H1 (cell line): Measurements from ENCODE around the gene QPCT. TPM values are rescaled to one million over a fixed set of nuclear protein-coding genes. Genes with fewer than 3 reads are reported as not detected.

Source experiments
- CTCF ChIA-PET: fragments of 300-600 bp; sonication (Branson Sonifier 250); formaldehyde crosslinking; loops from one replicate; lab custom pipeline; 2021; ENCODE audit not compliant: partially characterized antibody; lab: Charles Lee
- POLR2A ChIA-PET: fragments of 300-600 bp; sonication (Branson Sonifier 250); formaldehyde crosslinking; loops from one replicate; lab custom pipeline; 2021; ENCODE audit warnings: inconsistent platforms; ENCODE audit not compliant: partially characterized antibody; lab: Charles Lee
- DNase-seq, 2 experiments: peaks; one replicate each; pipeline versions ENCODE4 v3.0.0 to v3.0.0-alpha.2; 2010 to 2022; ENCODE audit warnings: low spot score in 2 of 2, low read depth in 1 of 2, mixed read lengths in 1 of 2
- FAIRE-seq: peaks from 2 replicates; lab custom pipeline; 2011; peaks lifted over from hg19 to GRCh38; lab: Jason Lieb, UNC
- H2AFZ ChIP-seq: 2 replicates; pipeline ENCODE4 v1.8.1; 2012; ENCODE audit warnings: low read length, inconsistent platforms
- H2AK5ac ChIP-seq: 2 replicates; pipeline ENCODE4 v1.6.1; 2013; ENCODE audit warnings: low read depth, low read length
- H2BK120ac ChIP-seq: replicated peaks from 2 replicates; pipeline ENCODE3; 2013; ENCODE audit warnings: low read depth, low read length, inconsistent platforms
- H2BK12ac ChIP-seq: 2 replicates; pipeline ENCODE4 v1.6.1; 2013; ENCODE audit warnings: low read depth, low read length
- H2BK15ac ChIP-seq: 2 replicates; pipeline ENCODE4 v1.6.1; 2013; ENCODE audit warnings: low read length
- H2BK20ac ChIP-seq: 2 replicates; pipeline ENCODE4 v1.6.1; 2013; ENCODE audit warnings: low read length
- H2BK5ac ChIP-seq: 2 replicates; pipeline ENCODE4 v1.6.1; 2013; ENCODE audit warnings: low read depth, low read length
- H3K14ac ChIP-seq: 2 replicates; pipeline ENCODE4 v1.6.1; 2013; ENCODE audit warnings: inconsistent platforms; ENCODE audit not compliant: insufficient read length
- H3K18ac ChIP-seq: 2 replicates; pipeline ENCODE4 v1.6.1; 2013; ENCODE audit warnings: low read length; ENCODE audit errors: extremely low read depth
- H3K23ac ChIP-seq: 2 replicates; pipeline ENCODE4 v1.6.1; 2013; ENCODE audit warnings: inconsistent platforms; ENCODE audit not compliant: insufficient read length
- H3K23me2 ChIP-seq: 2 replicates; pipeline ENCODE4 v1.6.1; 2013; ENCODE audit warnings: low read depth, low read length
- H3K27ac ChIP-seq: 2 replicates; pipeline ENCODE4 v1.6.1; 2011; ENCODE audit warnings: low read depth, low read length, inconsistent platforms
- H3K27me3 ChIP-seq, 4 experiments: replicated peaks in 1 of 4; 1 replicate in 1 of 4; 2 replicates in 3 of 4; pipeline versions ENCODE4 v1.6.1 to v1.8.1; 2011 to 2013; ENCODE audit warnings: low read length in 3 of 4, mild to moderate bottlenecking in 3 of 4, inconsistent platforms in 2 of 4, mixed read lengths in 2 of 4, moderate library complexity in 1 of 4; ENCODE audit not compliant: control insufficient read depth in 3 of 4, insufficient read depth in 3 of 4; ENCODE audit errors: extremely low read depth in 1 of 4
- H3K36me3 ChIP-seq, 4 experiments: 2 replicates each; pipeline versions ENCODE4 v1.6.1 to v1.8.1; 2011 to 2013; ENCODE audit warnings: mild to moderate bottlenecking in 4 of 4, low read length in 3 of 4, moderate library complexity in 2 of 4, control low read depth in 1 of 4, inconsistent platforms in 1 of 4; ENCODE audit not compliant: insufficient read depth in 4 of 4, control insufficient read depth in 2 of 4
- H3K4ac ChIP-seq: replicated peaks from 2 replicates; pipeline ENCODE3; 2013; ENCODE audit warnings: low read length, low read depth, mixed read lengths, inconsistent platforms; ENCODE audit not compliant: insufficient read length
- H3K4me1 ChIP-seq, 4 experiments: replicated peaks in 1 of 4; 1 replicate in 1 of 4; 2 replicates in 3 of 4; pipeline versions ENCODE4 v1.6.1 to v1.8.1; 2011 to 2013; ENCODE audit warnings: low read length in 3 of 4, inconsistent platforms in 2 of 4, mixed read lengths in 1 of 4; ENCODE audit not compliant: insufficient read depth in 4 of 4, control insufficient read depth in 3 of 4
- H3K4me2 ChIP-seq, 2 experiments: 2 replicates each; pipeline versions ENCODE4 v1.6.1 to v1.8.1; 2011 to 2013; ENCODE audit warnings: low read depth in 2 of 2, low read length in 2 of 2, control low read depth in 1 of 2, inconsistent platforms in 1 of 2, mild to moderate bottlenecking in 1 of 2; ENCODE audit not compliant: insufficient read depth in 1 of 2
- H3K4me3 ChIP-seq, 4 experiments: fragments of 200-600, 300-600 bp in 1 of 4; sonication (generic), shearing (Covaris generic), sonication (Bioruptor Twin) in 1 of 4; 2 replicates each; pipeline versions ENCODE4 v1.5.1 to v1.8.1; 2011 to 2016; ENCODE audit warnings: low read length in 4 of 4, low read depth in 3 of 4, control low read depth in 2 of 4, inconsistent platforms in 2 of 4, mild to moderate bottlenecking in 2 of 4, mixed read lengths in 1 of 4, moderate library complexity in 1 of 4; ENCODE audit not compliant: insufficient read depth in 2 of 4; ENCODE audit errors: extremely low read depth in 1 of 4
- H3K56ac ChIP-seq: replicated peaks from 2 replicates; pipeline ENCODE3; 2013; ENCODE audit warnings: low read depth, mild to moderate bottlenecking, mixed read lengths, low read length, inconsistent platforms; ENCODE audit not compliant: insufficient read length
- H3K79me1 ChIP-seq: 2 replicates; pipeline ENCODE4 v1.6.1; 2013; ENCODE audit warnings: low read depth, low read length, control low read depth
- H3K79me2 ChIP-seq, 2 experiments: 2 replicates each; pipeline versions ENCODE4 v1.6.1 to v1.8.1; 2012 to 2013; ENCODE audit warnings: low read length in 2 of 2, mild to moderate bottlenecking in 2 of 2, inconsistent platforms in 1 of 2; ENCODE audit not compliant: insufficient read depth in 2 of 2, control insufficient read depth in 1 of 2
- H3K9ac ChIP-seq, 4 experiments: replicated peaks in 1 of 4; 1 replicate in 1 of 4; 2 replicates in 3 of 4; pipeline versions ENCODE4 v1.6.1 to v1.8.1; 2011 to 2013; ENCODE audit warnings: low read depth in 3 of 4, low read length in 3 of 4, control low read depth in 2 of 4, mild to moderate bottlenecking in 2 of 4, moderate library complexity in 2 of 4, inconsistent platforms in 1 of 4; ENCODE audit errors: extremely low read depth in 1 of 4
- H3K9me3 ChIP-seq, 2 experiments: 2 replicates each; pipeline versions ENCODE4 v1.6.1 to v1.8.1; 2012 to 2013; ENCODE audit warnings: mild to moderate bottlenecking in 2 of 2, moderate library complexity in 2 of 2, control low read depth in 1 of 2, inconsistent platforms in 1 of 2, low read depth in 1 of 2, low read length in 1 of 2, mixed read lengths in 1 of 2; ENCODE audit not compliant: insufficient read depth in 2 of 2
- H4K20me1 ChIP-seq, 2 experiments: replicated peaks in 1 of 2; 2 replicates each; pipeline versions ENCODE3 to v1.8.1; 2011 to 2013; ENCODE audit warnings: inconsistent platforms in 2 of 2, low read length in 2 of 2, mild to moderate bottlenecking in 1 of 2; ENCODE audit not compliant: insufficient read depth in 2 of 2, control insufficient read depth in 1 of 2
- H4K5ac ChIP-seq: 2 replicates; pipeline ENCODE4 v1.6.1; 2013; ENCODE audit warnings: low read length, low read depth, mixed read lengths, inconsistent platforms; ENCODE audit not compliant: insufficient read length
- H4K8ac ChIP-seq: 2 replicates; pipeline ENCODE4 v1.8.0; 2013; ENCODE audit warnings: mild to moderate bottlenecking, moderate library complexity, low read length, inconsistent platforms; ENCODE audit not compliant: insufficient read depth; ENCODE audit errors: extremely low read depth
- H4K91ac ChIP-seq: replicated peaks from 2 replicates; pipeline ENCODE3; 2013; ENCODE audit warnings: low read length, mixed read lengths, inconsistent platforms; ENCODE audit not compliant: insufficient read length
- BACH1 ChIP-seq: IDR thresholded peaks from 2 replicates; pipeline ENCODE4 v1.6.1; 2012; ENCODE audit warnings: low read length, improper control_type of control experiment
- CBX5 ChIP-seq: fragments of 300-800, 300-1000 bp; sonication (generic); IDR thresholded peaks from 2 replicates; pipeline ENCODE4 v1.7.1; 2016; ENCODE audit warnings: antibody characterized with exemption, low read length, low read depth
- CHD2 ChIP-seq: IDR thresholded peaks from 2 replicates; pipeline ENCODE4 v1.6.1; 2012; ENCODE audit warnings: low read length, improper control_type of control experiment
- JUND ChIP-seq: IDR thresholded peaks from 2 replicates; pipeline ENCODE4 v1.6.1; 2011; ENCODE audit warnings: mild to moderate bottlenecking, improper control_type of control experiment, low read length
- POLR2A ChIP-seq, 2 experiments: IDR thresholded peaks; 1 replicate in 1 of 2; 2 replicates in 1 of 2; pipeline ENCODE4 v1.6.1; 2011; ENCODE audit warnings: low read depth in 2 of 2, low read length in 2 of 2, mild to moderate bottlenecking in 2 of 2; ENCODE audit errors: control extremely low read depth in 1 of 2
- YY1 ChIP-seq: IDR thresholded peaks from 2 replicates; pipeline ENCODE4 v1.6.1; 2011; ENCODE audit warnings: low read depth, mild to moderate bottlenecking, low read length
- WGBS, 2 experiments: shearing (Covaris generic) in 1 of 2; methylation state at CpG; one replicate each; pipeline versions ENCODE4 v1.1.6 to v1.1.7; 2013 to 2015; ENCODE audit warnings: low lambda C conversion rate in 2 of 2, mixed read lengths in 2 of 2, inconsistent platforms in 1 of 2, low coverage in 1 of 2, missing lambda C conversion rate in 1 of 2; ENCODE audit not compliant: insufficient replicate concordance in 2 of 2, insufficient coverage in 1 of 2, insufficient read length in 1 of 2; ENCODE audit errors: extremely low coverage in 1 of 2, missing lambda C conversion rate in 1 of 2; 5-methylcytosine and 5-hydroxymethylcytosine counted together
- polyA plus RNA-seq, 7 experiments: library from polyadenylated mRNA; depleted of rRNA in 3 of 7; stranded (reverse) in 5 of 7; unstranded in 2 of 7; fragments of >200 nt in 5 of 7; fragments of 200-250 nt in 2 of 7; gene quantifications; 1 replicate in 5 of 7; 2 replicates in 1 of 7; 4 replicates in 1 of 7; pipeline versions ENCODE4 v1.2.1 to v1.2.3, GENCODE V29; 2011 to 2013; ENCODE audit warnings: missing spikeins in 2 of 7, mixed read lengths in 2 of 7
- total RNA-seq: library from RNA; stranded (reverse); fragmentation: NEBNext Ultra II Directional; extraction: Animal tissue kit (Norgen Biotek cat#: 25700); gene quantifications from 2 replicates; pipeline ENCODE4 v1.2.1, GENCODE V29; 2021

QPCT gene
- total and polyA plus RNA-seq, 2 of the 8 experiments (the other 6 are each of a cell fraction or from before 2014, with no cell fraction given) = 4.0 to 4.3 TPM

GRCh38 chr2:37367984-37368383 lies 23.6 kb downstream of the QPCT start:
- Histone ChIP-seq H2BK120ac (no peak overlapping the region), H3K79me2 (no peaks in the 10 kb centered on the region), H3K14ac (no peak overlapping the region), H4K20me1 (no peaks in the 10 kb centered on the region), H2BK12ac (no peak overlapping the region), H3K9me3 (no peaks in the 10 kb centered on the region), H3K79me1 (no peaks in the 10 kb centered on the region), H3K36me3 (no peaks in the 10 kb centered on the region), H2AFZ (no peak overlapping the region), H3K23me2 (no peaks in the 10 kb centered on the region), H3K23ac (no peak overlapping the region), H2BK5ac (no peak overlapping the region), H3K9ac (no peak overlapping the region), H4K8ac (no peak overlapping the region), H4K5ac (no peak overlapping the region), H3K4ac (no peak overlapping the region), H3K4me2 (no peak overlapping the region), H4K91ac (no peak overlapping the region), H3K18ac (no peak overlapping the region), H3K56ac (no peak overlapping the region), H3K27ac (no peak overlapping the region), H2AK5ac (no peak overlapping the region), H2BK20ac (no peak overlapping the region), H3K27me3 (no peaks in the 10 kb centered on the region), H3K4me3 (no peak overlapping the region), H2BK15ac (no peak overlapping the region), H3K4me1 (no peaks in the 10 kb centered on the region)
- POLR2A ChIA-PET = no interaction called here
- CTCF ChIA-PET = interaction anchor here (1.2 to 2.0 kb wide), 3 partner anchors 10 to 28 kb away, joined by 3 to 11 read pairs (median 6); partner anchors contain the start of gene QPCT
- 98% methylated on average over 2 of the region's 2 CpGs; no CpG with 5 or more reads in 1 of the 2 experiments for WGBS, 2 experiments
- DNase-seq (peak in 1 of 2 experiments; percentile 20), FAIRE-seq (no peak)
- TF ChIP-seq BACH1 (no peak), CBX5 (no peak), POLR2A (IDR thresholded peaks at IDR 0.05; ENCODE audit: control extremely low read depth in 1 of 2, low read depth in 2 of 2, low read length in 2 of 2) (no peak), CHD2 (no peak), JUND (no peak), YY1 (no peak)
